Stimulated activated CD8-positive, alpha-beta memory T cell treated with anti-CD3 and anti-CD28 coated beads, Interleukin-15, amount 100 ng/mL, for 4 hours (primary cell): ENCODE measurements around the gene ITGA2.

ENCODE experiments used
- DNase-seq, 2 donors: peaks; one replicate each; pipeline ENCODE4 v3.0.0-alpha.2; 2020; ENCODE audit warnings: low read depth in 2 of 2

ITGA2 gene

DNA sequence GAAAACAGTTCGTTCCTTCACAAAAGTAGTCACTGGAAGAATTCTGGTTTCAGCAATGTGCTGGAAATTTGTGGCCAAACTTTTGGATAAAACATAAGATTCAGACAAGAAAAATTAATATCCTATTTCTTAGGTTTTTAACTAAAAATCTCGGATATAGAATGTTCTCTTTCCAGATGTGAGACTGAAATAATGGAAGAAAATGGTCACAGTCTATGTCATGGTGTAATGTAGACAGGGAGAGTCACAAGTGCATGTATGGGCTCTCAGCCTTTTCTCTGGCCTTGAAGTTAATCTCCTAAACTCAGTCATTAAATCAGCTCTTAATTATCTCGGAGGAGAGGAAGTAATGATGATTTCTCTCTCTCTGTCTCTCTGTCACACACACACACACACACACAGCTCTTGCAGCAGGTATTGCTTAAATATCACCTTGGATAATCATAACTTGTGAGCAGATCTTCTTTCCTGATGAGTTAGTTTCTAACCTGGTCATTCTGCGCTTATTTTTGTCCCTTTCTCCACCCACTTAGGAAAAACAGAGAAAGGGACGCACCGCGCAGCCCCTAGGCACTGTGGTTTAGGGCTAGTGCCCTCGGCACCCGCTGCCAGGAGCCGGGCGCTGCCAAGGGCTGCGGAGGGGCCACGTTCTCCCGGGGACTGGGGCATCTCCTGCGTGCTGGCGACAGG is 672 bp upstream of the ITGA2 start:
- no peak for DNase-seq

DNA sequence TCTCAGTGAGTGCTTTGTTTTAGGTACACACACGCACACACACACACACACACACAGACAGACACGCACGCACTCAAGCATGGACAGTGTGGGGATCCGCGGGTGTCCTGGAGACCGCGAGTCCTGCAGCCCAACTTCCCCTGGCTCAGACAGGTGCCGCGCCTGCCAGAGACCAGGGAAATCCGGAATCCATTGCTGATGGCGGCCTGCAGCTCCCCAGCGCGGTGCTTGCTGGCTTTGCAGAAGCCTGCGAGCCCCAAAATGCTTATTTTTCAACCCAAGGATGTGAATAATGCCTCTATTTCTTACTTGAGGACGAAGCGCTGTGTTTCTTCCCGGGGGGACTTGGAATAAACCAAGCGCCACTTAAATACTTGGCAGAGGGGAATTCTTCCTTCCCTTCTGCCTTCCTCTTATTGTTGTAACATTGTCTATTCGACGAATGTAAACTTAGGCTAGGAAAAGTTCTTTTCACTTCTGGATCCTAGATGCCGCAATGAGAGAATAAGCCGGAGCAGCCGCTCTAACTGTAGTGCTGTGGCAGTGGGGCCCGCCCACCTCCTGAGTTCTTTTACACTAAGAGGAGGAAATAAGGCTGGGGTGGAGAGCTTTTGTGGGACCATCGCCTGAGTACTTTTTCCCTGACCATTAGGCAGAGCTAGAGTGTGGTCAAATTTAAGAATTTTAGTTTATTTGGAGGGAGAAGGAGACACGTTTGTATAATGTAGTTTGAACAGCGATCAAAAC is 802 bp downstream of the ITGA2 start:
- no peak for DNase-seq

DNA sequence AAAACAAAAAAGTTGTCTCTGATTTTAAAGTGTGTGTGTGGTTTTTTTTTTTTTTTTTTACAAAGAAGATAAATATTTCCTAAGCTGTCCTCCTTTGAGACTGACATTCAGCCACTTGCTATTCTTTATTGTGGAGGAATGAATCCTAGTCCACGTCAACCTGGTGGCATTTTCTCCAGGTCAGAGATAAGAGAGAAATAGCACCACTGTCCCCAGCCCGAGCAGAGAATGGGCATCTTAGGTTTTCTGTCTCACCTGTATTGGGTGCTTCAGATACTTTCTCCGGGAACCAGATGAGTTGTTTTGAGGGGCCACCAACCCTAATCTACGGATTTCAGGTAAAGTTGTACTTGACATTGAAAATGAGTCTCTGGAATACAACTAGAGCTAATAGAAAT is 1.4 kb downstream of the ITGA2 start:
- no peak for DNase-seq

DNA sequence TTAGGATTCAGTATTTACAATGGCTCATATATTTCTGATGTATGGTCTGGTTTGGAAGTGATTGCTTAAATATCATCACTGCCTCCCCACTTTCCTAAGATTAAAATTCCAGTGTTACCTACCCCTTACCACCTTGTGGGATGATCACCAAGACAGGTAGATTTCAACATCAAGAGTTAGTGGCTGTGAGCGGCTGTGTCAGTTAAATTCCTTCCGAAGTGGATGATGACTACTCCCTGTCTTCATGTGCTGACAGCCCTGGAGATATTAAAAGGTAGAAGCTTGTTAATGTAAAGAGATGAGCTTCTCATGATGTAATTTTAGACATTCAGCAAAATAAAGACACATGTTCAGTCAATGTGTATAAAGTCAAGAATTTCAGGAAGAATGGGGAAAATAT is 4.2 kb downstream of the ITGA2 start:
- no peak for DNase-seq

DNA sequence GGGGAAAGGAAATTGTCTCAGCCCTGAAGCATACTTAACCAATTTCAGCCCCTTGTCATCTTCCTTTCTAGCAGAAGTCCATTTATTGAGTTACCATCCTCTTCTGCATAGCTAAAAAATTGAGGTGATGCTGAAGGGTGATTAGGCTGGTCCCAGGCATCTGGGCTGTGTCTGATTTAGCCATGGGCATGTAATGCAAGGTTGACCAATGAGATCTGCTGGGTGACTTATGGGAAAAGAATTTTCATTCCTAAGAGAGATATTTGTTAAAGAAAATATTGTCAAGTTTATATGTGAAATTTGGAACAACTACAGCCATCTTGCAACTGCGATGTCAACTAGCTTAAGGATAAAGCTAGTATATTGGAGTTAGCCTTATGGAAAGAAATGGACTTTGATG is 5.1 kb downstream of the ITGA2 start:
- DNase-seq: no peak

DNA sequence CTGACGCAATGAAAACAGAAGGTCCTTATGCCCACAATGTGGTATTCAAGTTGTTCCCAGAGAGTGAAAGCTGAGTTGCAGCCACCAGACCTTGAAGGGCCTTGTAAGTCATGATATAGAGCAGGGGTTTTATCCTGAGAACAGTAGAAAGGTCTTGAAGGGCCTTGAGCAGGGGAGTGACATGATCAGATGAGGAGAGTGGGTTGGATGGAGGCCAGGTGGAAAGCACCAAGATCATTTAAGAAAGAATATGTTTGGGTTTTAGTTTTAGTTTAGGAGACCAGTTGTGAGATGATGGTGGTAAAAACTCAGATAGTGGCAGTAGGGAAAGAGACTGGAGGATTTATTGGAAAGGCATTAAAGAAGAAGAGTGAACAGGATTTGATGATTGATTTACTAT is 5.9 kb downstream of the ITGA2 start:
- no peak for DNase-seq

DNA sequence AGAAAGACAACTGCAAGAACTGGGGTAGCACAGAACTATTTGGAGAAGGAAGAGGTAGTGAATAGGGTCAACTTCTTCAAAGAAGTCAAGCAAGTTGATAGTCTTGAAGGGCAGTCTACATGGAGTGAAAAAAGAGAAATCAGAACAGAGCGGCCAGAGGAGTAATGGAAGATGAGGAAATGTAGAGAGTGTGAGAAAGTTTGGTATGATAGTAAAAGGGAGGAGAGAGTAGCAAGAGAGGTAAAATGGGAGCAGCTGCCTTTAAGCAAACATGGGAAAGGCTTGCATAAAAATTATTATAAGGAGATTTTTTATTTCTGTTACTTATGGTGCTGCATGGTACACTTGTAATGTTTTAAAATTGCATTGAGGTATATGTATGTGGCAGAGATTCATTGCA is 6.8 kb downstream of the ITGA2 start:
- no peak for DNase-seq

DNA sequence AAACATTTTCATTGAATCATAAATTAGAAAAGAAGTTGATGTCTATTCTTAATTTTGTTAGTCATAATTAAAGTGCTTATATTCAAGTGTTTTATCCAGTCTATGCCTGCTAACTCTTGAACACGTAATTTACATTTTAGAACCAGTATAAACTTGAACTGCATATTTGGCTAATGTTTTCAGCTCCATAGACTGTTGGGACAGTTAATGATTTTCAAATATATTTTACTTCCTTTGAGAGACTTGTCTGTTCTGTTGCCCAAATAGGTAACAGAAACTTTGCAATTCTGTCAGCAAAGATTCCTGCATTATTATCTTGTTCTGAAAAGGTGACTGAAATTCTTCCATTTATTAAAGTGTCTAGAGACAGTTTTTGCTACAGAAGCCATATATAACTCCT is 7.8 kb downstream of the ITGA2 start:
- no peak for DNase-seq

DNA sequence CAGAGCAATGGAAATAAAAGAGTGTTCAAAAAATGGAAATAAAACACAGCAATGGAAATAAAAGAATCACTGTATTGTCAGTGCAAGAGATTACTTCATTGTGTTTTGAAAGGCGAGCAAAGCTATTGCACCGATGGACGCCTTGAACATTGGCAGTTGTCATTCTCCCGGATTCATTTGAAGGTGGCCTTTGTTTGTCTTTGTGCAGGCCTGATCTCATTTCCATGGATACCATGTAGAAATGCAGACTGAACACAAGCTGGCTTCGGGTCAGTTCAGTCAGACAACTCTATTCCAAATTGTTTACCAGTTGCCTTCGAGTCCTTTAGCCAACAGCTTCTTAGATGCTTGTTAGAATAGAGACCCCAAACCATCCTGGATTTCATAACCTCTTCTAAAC is 8.3 kb downstream of the ITGA2 start:
- DNase-seq: no peak

DNA sequence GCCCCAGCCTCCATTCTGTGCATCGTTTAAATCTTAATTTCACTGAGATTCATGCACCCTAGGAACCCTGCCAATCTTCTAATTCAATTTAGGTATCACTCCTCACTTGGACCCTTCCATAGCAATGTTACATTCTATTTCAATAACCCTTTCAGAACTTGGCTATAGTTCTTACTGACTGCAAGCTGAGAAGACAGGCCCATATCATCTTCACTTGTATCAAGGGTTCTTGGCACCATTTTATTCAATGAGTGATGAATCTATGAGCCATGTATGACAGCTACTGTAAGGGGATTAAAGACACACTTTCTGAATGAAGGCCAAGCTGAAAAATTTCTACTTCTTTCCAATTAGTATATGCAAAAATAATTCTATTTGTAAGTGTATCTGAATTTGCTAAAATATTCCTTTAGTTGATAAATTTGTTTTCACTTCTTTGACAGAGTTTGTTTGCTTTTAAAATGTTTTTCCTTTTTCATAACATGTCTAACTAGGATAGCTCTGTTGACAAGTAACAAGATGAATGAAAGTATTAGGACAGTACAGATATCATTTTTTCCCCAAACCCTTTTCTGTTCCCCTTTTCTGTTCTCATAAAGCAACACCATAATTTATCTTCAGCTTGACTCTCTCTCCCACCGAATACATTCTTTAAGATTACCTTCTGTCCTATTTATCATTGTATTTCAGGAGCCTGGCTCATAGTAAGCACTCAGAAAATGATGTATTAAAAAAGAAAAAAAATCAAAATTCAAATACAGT is 9.6 kb downstream of the ITGA2 start:
- DNase-seq: no peak

DNA sequence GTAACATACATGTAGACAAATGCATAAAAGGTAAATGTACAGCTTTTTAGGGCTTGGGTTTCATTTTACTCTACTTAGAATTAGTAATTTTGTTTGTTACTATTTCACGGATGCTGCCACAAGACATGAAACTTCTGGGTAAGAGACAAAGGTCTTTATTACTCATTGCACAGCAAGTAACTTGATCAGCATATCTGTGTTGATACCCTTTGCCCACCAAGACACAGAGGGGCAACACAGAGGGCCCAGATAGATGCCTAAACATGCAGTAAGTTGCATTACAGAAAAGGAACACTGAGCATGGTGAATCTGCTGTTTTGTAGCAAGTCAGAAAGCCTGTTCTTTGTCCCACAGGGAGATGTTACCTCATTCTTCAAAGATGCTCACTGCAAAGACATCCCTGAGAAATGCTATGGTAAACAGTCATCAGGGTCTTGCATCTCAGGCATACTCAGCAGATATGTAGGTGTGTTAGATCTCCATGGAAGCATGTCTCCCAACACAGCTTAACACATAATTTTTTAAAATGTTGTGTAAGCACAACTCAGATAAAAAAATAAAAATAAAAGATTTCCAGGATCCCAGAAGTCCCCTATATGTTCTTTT is 10.3 kb downstream of the ITGA2 start:
- no peak for DNase-seq

DNA sequence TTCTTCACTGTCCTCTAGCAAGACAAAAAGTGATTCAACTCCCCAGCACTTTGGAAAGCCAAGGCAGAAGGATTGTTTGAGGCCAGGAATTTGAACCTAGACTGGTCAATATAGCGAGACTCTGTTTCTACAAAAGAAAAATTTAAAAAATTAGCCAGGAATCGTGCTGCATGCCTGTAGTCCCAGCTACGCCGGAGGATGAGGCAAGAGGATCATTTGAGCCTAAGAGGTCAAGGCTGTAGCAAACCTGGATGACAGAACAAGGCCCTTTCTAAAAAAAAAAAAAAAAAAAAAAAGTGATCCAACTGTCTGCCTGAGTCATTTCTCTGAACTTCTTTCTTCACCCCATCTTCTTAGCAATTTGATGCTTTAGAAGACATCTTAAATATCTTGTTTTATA is 12.4 kb downstream of the ITGA2 start:
- no peak for DNase-seq

DNA sequence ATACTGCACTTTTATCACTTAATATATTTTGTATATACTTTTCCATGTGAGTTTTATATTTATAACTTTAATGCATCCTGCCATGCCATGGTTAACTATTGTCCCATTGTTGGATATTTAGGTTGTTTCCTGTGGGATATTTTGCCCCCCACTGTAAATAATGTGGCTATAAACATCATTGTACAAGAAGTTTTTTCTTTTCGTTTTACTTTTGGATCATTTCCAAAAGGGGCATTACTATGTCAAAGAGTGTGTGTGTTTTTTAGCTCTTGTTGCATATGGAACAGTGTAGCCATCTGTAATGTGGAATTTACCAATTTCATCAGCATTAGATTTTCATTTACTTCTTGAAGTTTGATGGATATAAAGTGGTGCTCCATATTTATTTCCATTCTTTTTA is 13.3 kb downstream of the ITGA2 start:
- DNase-seq: no peak

DNA sequence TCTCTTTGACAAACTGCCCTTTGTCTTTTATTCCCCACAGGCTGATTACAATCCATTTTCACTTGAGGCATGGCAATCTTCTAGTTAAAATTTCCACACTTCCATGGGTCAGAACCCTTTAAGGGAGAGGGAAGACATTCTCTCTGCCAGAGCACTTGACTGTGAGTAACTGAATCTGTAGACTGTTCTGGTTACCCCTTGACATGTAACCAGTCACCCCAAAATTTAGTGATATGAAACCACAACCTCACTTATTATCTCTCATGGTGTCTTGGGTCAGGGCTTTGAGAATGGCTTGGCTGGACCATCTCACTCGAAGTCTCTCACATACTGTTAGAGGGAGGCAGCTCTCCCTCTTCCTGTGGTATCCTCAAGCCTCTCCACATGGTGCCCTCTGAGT is 14.0 kb downstream of the ITGA2 start:
- no peak for DNase-seq

DNA sequence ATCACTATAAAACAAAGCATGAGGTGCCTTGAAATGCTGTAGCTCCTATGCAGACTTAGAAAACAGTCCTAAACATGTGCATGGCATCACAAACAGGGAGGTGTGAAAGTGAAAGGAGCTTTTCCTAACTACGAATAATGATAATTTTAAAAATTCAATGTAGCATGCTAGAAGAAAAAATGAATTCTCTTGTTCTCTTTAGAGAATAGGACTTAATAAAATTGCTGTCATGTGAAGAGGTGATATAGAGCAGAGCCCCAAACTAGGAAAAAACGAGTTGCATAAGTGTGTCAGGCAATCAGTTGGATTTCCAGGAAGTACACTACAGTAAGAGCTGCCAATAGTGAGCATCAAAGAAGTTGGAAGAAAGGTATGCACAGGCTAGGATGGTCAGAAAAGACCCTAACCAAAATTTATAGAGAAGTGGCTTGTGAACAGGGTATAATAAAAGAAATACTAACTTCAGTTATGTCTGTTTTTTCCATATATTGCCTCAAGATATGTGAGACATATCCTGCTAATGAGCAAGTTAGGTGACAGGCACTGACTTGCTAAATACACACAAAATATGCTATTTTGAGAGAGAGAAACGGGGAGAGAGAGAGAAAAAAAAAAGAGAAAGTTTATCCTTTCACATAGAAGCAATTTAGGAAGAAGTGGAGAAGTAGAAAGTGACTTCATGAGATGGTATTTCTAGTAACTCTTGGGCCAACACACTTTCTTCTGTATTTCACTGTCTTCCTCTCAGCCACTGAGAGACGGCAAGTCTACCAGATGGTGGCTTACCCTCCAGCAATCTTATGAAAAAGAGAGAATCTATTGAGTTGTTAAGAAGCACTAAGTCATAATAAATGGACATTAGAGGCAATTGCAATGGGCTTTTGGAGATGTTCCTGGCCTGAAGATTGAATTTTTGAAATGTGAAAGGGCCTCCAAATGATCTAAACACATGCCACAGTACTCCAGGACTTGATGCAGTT is 18.0 kb downstream of the ITGA2 start:
- DNase-seq: no peak

DNA sequence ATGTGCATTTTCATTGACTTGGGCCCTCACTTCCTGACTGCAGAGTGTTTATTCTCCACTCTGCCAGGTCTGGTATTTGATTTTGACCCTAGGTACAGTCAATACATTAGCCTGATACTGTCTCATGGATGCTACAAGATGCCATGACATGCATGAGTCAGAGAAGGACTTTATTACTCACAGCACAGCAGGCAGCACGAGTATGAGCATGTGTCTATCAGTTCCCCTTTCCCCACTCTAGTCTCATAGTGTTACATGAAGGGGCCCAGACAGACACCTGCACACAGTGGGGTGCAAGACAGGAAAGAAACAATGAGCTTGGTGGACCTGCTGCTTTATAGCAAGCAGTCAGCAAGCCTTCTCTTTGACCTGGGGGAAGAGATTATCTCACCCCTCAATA is 19.6 kb downstream of the ITGA2 start:
- DNase-seq: no peak

DNA sequence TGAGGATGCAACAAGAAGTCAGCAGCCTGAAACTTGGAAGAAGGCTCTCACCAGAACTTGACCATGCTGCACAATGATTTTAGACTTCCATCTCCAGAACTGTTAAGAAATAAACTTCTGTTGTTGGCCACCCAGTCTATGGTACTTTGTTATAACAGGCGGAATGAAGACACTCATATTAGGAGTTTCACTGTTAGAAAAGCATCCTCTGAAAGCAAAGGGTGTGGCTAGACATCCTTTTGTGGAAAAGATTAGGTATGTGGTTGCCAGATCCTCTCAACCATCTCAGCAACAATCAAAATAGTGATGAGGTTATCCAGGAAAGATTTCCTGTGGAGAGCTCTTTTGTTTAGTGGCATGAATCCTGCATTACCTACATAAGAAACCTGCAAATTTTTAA is 20.7 kb downstream of the ITGA2 start:
- DNase-seq: no peak

DNA sequence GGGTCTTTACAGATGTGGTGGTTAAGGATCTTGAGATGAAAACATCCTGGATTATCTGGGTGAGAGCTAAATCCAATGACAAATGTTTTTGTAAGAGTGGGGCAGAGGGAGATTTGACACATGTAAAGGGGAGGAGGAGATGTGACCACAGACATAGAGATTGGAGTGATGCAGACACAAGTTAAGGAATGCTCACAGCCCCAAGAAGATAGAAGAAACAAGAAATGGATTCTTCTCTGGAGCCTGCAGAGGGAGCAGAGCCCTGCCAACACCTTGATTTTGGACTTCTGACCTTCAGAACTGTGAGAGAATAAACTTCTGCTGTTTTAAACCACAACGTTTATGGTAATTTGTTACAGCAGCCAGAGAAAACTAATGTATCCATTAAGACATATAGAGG is 21.7 kb downstream of the ITGA2 start:
- DNase-seq: no peak

DNA sequence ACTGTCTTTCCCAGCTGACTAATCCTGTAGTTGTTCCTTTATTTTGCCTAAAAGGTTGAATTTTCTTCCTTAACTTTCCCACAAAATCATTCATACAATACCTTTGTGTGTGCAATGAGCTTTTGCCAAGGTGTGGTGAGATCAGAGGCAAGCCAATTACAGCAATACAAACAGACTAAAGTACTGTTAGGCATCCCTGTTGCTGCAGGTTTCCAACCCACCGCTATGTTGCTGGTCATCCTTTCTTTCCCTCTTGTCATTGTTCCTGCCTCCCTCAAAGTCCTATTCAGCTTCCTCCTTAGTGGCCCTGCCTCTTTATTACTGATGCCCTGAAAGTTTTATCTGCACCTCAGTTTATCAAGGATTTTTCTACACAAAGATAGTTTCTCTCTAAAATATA is 22.1 kb downstream of the ITGA2 start:
- DNase-seq: no peak

DNA sequence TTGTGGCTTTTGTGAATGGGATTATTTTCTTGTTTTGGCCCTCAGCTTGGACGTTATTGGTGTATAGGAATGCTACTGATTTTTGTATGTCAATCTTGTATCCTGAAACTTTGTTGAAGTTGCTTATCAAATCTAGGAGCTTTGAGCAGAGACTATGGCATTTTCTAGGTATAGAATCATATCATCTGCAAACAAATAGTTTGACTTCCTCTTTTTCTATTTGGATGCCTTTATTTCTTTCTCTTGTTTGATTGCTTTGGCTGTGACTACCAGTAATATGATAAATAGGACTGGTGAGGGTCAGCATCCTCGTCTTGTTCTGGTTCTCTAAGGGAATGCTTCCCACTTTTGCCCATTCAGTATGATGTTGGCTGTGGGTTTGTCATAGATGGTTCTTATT is 24.7 kb downstream of the ITGA2 start:
- no peak for DNase-seq

DNA sequence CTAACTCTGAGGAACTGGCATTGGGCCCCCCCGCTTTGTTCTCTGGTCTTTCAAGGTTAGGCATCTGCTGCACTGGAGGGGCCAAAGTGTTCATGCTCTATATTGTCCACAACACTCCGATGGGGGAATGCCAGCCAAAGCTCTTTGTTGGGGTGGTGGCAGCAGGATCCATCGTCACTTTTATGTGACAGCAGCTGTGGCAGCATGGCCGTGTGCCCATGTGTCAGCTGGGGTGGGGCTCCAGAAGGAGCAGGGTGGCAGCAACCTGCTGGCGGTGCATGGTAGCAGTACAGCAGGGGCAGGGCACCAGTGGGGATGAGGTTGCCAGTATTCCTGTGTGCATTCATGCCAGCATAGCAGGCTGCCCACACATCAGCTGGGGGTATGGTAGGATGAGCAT is 28.2 kb downstream of the ITGA2 start:
- DNase-seq: no peak
